ENCODE results near the gene LILRB5.
"Not testable (repeated sequence)": the region's sequence is repeated elsewhere in the genome, so short reads cannot be mapped to it uniquely, and the experiment has no call there.

Gene LILRB5

GRCh38 chr19:54257116-54257480 is at the start of gene LILRB5:
Gene LILRB5, minus strand, starts transcription at chr19:54257273. Its CDS starts 80 bp downstream, at chr19:54257193.
- no peak for DNase-seq

DNA sequence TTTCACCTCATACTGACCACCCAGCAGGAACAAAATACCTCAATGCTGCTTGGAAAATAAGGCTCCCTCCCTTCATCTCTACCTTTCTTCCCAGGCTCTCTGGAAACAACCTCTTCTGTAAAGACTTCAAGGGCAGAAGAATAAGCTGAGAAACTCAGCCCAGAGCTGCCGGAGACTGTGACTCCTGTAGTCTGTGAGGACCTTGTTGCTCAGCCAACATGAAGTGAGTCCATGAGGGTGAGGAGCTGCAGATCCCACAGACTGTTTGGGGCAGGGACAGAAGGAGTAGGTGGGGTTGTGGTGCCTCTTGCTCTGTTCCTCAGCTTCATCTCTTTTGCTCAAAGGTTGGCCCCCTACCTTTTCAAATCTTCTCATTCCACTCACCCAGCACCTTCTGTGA is 48.1 kb upstream of the LILRB5 start:
- DNase-seq, result no peak

DNA sequence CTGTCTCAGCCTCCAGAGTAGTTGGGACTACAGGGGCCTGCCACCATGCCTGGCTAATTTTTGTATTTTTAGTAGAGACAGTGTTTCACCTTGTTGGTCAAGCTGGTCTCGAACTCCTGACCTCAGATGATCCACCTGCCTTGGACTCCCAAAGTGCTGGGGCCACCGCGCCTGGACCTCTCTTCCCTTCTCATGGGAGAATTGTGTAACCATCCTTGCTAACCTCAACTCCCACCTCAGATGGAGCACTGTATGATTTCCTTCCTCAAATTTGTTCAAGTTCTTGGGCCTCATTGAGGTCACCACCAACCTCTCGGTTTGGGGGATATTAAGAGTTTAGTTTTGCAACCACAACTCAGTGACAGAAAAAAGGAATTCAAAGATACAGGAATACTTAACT is 45.2 kb upstream of the LILRB5 start:
- peak; percentile 64 to 78 for DNase-seq

DNA sequence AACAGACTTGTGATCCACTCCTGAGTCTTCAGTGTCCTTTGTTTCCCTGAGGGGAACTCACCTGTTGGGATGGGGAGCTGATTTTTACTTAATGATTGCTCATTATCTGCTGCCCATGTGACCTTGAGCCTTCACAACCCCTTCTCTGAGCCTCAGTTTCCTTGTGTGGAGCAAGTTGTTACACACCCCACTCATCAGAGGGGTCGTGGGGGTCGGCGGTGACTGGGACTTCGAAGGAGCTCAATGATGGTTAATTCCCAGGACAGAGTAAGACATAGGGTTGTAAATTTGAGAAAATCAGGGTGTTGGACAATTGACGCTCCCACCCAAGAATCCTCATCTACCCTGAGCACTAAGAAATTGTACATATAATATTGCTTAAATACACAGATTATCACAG is 42.4 kb upstream of the LILRB5 start:
- no peak for DNase-seq

- no peak for DNase-seq
These were observed 42.0 kb upstream of the LILRB5 start for GRCh38 chr19:54299126-54299498.

DNA sequence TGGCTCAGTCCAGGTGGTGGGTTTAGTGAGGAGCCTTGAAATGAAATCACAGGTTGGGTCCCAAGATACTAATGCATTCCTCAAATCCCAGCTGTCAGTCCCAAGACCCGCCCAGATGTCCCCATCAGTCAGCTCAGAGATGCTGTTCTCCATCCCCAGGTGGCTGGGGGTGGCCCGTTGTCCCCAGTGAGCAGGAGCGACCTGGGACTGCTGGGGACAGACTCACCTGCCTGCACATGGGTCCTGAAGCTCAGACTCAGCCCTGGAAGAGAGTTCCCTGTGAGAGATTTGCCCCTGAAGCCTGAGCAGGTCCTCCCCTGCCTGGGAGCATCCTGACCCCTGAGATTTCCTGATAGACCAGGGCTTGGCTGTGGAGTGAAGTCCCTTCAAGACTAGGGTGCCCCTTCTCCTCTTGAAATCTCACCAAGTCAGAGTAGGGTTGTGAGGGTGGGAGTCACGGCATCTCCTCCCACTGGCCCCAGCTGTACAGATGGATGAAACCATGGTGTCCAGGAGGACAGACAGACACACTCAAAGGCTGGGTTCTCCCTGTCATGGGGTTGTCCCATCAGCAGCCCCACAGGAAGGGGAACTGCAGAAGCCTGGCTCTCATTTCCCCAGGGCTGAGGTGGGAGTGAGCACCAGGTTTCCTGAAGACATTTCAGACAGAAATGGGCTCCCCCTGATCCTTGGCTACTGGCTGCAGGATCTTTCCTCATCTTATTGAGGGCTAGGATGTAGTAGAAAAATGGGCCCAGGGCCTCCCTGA is 41.5 kb upstream of the LILRB5 start:
- peak; percentile 54 to 73 for DNase-seq

- DNase-seq, result peak in 1 of 2 donors; percentile 49
These were observed 40.8 kb upstream of the LILRB5 start for GRCh38 chr19:54297759-54298305.

GRCh38 chr19:54294539-54294938 is 37.5 kb upstream of the LILRB5 start:
- DNase-seq, result no peak

GRCh38 chr19:54289160-54289559 is 32.1 kb upstream of the LILRB5 start:
- DNase-seq, result peak; percentile 73 to 77

DNA sequence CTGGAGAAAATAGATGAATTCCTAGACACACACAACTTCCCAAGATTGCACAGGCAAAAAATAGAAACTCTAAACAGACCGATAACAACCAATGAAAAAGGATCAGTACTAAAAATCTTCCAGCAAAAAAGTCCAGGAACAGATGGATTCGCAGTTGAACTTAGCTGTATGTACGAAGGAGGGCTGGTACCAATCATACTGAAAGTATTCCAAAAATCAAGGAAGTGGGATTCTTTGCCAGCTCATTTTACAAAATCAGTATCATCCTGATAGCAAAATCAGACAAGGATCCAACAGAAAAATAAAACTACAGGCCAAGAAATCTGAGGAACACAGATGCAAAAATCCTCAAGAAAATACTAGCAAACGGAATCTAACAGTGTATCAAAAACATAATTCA is 30.4 kb upstream of the LILRB5 start:
- DNase-seq, result no peak

DNA sequence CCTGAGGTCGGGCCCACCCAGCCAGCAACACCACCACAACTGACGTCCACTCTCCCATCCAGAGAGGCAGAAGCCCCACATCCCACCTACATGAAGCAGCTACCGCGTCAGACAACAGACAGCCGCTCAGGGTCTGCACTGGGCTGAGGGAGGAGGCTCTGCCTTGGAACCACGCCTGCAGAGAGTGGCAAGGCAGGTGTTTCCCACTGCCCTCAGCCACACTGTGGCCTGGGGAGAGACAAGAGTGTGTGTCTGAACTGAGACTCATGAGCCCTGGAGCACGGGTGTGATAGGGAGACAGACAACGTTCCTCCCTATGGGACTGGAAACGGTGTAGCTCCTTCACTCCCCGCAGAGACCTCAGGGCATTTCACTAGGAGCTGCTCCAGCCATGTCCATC is 29.2 kb upstream of the LILRB5 start:
- not testable (repeated sequence) for DNase-seq

DNA sequence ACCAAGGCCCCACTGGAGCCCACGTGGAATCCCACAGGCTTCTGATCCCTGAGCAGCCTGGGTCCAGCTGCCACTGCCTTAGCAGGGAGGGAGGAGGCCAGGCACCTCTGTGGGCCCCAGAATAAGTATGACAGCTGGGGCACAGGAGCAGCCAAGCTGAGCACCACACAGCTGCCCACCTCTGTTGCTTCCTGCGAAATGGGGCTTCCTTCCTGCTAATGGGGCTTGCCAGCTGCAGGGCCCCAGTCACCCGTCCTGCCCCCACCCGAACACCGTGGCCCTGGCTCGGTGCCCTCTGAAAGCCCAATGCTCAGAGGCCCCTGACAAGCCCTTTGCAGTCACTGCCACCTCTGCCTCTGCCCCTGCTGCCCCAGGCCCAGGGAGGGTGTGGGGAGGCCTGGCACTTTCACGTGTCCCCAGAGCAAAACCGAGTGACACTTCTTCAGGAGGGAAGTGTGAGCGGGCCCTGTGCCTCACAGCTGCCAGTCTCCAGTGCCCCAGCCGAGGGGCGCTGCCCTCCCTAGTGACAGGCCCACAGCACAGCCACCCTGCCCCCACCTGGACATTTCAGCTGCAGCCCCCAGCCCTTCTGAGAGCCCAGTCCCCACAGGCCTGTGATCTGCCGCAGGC is 28.5 kb upstream of the LILRB5 start:
- not testable (repeated sequence) for DNase-seq

- DNase-seq, result peak; percentile 66
These were observed 25.8 kb upstream of the LILRB5 start for GRCh38 chr19:54282686-54283470.

DNA sequence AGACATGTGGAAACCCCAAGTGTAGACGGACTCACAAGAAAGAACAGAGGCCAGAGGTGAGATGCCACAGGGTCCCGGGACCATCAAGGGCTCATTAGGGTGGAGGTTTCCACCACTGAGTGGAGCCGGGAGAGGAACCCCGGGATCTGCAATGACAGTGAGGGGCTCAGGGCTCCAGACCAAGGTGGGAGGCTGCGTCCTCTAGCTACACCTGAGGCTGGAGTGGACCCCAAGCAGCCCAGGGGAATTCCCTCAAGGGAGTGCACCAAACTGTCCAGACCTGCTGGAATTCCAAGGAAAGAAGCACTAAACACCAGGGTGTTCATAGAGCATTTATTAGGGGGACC is 24.6 kb upstream of the LILRB5 start:
- DNase-seq, result not testable (repeated sequence)

- peak; percentile 59 to 69 for DNase-seq
These were observed 24.1 kb upstream of the LILRB5 start, which contains the start of gene LILRB2 for GRCh38 chr19:54281007-54281728. Gene LILRB2, minus strand, starts transcription at chr19:54281110. Its CDS starts 614 bp downstream, at chr19:54280496.

DNA sequence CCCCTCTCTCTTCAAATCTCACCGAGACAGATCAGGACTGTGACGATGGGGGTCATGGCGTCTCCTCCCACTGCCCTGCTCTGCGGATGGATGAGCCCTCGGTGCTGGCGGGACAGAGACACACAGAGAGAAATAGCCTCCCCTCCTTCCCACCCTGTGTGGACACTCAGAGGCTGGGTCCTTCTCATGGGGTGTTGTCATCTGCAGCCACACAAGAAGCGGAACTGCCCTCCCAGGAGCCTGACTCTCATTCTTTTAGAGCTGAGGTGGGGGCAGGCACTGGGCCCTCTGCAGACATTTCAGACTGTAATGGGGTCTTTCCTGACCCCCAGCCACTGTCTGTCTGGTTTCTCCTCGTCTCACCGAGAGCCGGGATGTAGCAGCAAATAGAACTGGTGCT is 23.4 kb upstream of the LILRB5 start:
- peak; percentile 65 to 73 for DNase-seq

DNA sequence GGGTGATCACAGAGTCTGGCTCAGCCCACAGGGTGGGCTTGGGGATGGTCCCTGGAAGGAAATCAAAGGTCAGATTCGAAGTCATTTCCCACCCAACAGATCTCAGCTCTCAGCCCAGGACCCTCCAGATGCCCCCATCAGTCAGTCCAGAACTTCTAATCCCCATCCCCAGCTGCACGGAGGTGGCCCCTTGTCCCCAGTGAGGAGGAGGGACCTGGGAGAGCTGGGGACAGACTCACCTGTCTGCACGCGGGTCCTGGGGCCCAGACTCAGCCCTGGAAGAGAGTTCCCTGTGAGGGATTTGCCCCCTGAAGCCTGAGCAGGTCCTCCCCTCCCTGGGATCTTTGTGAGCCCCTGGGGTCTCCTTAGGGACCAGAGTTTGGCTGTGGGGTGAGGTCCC is 23.0 kb upstream of the LILRB5 start:
- not testable (repeated sequence) for DNase-seq

GRCh38 chr19:54279406-54279962 is 22.4 kb upstream of the LILRB5 start:
- DNase-seq, result no peak

DNA sequence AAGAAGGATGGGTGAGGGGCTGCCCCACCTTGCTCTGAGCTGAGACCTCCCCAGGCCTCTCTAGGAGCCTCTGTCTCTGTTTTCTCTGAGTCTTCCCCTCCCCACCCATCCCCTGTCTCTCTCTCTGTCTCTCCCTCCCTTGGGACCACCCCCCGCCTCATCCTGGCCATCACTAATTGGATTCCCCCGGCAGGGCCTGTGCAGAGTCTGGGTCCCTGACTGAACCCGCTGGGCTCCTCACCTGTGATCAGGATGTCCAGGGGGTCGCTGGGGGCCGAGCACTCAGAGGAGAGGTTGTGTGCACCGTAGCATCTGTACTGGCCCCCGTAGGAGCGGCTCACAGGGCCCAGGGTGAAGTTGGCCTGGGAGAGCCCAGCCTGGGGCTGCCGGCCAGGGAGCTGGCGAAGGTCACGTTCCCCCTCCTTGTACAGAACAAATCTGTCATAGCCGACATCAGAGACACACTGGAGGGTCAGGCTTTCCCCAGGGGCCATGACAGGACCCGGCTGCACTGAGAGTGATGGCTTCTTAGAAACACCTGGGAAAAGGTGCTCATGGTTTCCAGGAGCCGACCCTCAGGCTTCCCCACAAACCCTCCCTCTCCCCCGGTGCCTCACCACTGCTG is 21.6 kb upstream of the LILRB5 start:
- DNase-seq, result not testable (repeated sequence)

DNA sequence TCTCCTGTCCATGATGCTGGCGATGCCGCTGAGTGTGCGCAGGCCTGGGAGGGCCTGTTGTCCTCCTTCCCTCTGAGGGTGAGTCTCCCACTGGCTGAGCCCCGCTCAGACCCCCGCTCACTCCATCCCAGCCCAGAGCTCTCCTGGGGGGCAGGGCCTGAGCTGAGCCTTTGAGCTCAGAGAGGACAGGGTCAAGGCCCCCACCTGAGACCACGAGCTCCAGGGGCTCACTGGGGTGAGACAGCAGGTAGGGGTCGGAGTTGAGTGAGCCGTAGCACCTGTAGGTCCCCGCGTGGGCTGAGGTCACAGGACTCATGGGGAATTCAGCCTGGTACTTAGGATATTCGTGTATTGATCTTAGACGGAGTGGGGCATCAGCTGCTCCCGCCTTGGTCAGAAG is 21.0 kb upstream of the LILRB5 start:
- not testable (repeated sequence) for DNase-seq

GRCh38 chr19:54277111-54277615 is 20.1 kb upstream of the LILRB5 start:
- not testable (repeated sequence) for DNase-seq

DNA sequence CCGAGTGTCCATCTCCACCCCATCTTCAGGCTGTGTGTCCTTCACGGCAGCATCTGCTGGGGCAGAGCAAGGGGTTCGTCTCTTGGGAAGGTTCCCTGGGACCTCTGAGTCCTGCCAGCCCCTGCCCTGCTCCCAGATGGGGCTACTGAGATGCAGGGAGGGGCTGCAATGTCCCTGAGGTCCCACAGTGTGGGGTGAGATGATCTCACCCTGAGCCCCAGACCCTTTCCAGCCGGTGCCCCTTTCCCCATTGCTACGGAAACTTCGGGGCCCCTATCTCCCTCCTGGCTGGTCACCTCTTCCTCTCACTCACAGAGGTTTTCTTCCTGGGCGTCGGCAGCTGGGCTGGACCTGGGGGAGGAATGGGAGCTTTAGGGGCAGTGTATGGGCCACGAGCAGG is 18.9 kb upstream of the LILRB5 start:
- DNase-seq, result no peak
